ENCODE results near the gene RAPGEF2. TPM values are rescaled to one million over a fixed set of nuclear protein-coding genes. Genes with fewer than 3 reads are reported as not detected.
A peak's percentile ranks its signal among the peaks of the same experiment; 100 is the strongest.

RAPGEF2 gene
- total RNA-seq, 1 experiment from 2014 or later: 21.2 TPM

DNA sequence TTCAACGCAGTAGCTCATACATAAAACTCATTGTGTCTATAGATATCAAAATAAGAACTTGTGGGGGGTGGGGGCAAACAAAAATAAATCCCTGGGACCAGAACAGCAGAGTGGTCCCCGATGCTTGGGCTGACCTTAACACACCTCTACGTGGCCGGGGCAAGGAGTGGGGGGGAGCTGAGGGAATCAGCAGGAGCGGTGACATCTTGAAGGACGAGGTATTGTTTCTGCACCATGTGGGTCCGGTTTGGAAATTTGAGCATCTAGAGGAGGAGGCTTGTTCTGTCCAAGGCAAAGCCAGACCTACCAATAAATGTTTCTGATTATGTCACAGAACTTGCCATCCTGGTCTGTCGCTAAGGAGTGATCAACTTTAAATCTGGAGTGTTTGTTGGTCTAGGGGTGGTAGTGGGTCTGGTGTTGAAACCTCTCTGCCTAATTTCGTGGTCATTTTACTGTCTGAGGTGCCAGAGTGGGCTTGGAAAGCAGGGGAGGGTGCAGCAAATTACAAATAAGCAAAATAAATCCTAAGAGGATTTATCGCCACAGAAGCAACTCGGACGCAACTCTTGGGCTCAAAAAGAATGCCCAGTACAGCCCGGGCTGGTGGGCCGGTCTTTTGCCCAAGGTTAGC lies 774 bp upstream of the RAPGEF2 start:
- ChIA-PET POLR2A (ENCODE audit: unreplicated experiment) (interaction anchor here (0.5 kb wide), 1 partner anchor 92 kb away, joined by 3 read pairs; no protein-coding TSS in a partner anchor), CTCF (no interaction called here)
- Histone ChIP-seq H3K9me2 (replicated peaks; ENCODE audit: low read length) (no peaks in the 10 kb centered on the region), H3F3A (ENCODE audit: low read length, unreplicated experiment) (no peaks in the 10 kb centered on the region), H3K9me3 (ENCODE audit: low read length) (no peaks in the 10 kb centered on the region), H4K20me1 (ENCODE audit: low read length) (peaks cover 7% of the 10 kb centered on the region; the same call in 1 of the 2 replicates), H3K27me3 (ENCODE audit: low read length) (no peaks in the 10 kb centered on the region), H3K36me3 (ENCODE audit: low read depth, low read length) (no peaks in the 10 kb centered on the region), H3K9ac (ENCODE audit: low read length) (peak overlapping the region; percentile 71), H3K27ac (ENCODE audit: low read length) (no peak overlapping the region), H2AFZ (ENCODE audit: low read length) (peak overlapping the region; percentile 94), H3K4me3 (ENCODE audit: low read length) (peak overlapping the region; percentile 91), H3K4me2 (ENCODE audit: low read length) (peak overlapping the region; percentile 98), H3K4me1 (ENCODE audit: insufficient read depth, low read length) (peaks cover 26% of the 10 kb centered on the region), H3K79me2 (ENCODE audit: low read length) (peaks cover 32% of the 10 kb centered on the region)
- DNase-seq (no peak), ATAC-seq (no peak)
- BruUV-seq (replicated peaks): TSS peak; percentile 46
- intact Hi-C loops (cut with micrococcal nuclease): loop anchor here (2.0 kb wide), 1 partner anchor 245 kb away; no protein-coding TSS in a partner anchor
- TF ChIP-seq CTCF (conservative IDR thresholded peaks at IDR 0.05; ENCODE audit: low read depth, low read length): no peak
- TF ChIP-seq EZH2phosphoT487 (IDR thresholded peaks at IDR 0.05; ENCODE audit: borderline replicate concordance, low read length): no peak
- no peak for TF ChIP-seq EZH2 (IDR thresholded peaks at IDR 0.05; ENCODE audit: low read length, unreplicated experiment)

GRCh38 chr4:159103384-159103990 lies 608 bp downstream of the RAPGEF2 start:
- TF ChIP-seq EZH2 (IDR thresholded peaks at IDR 0.05; ENCODE audit: low read length, unreplicated experiment) (no peak), CTCF (conservative IDR thresholded peaks at IDR 0.05; ENCODE audit: low read depth, low read length) (no peak), EZH2phosphoT487 (IDR thresholded peaks at IDR 0.05; ENCODE audit: borderline replicate concordance, low read length) (no peak)
- Histone ChIP-seq H3K4me3 (ENCODE audit: low read length) (peak overlapping the region; percentile 91), H3K9ac (ENCODE audit: low read length) (peak overlapping the region; percentile 80), H3K27ac (ENCODE audit: low read length) (0 out of 2 replicates have a peak overlapping the region, but pooled peaks have one; percentile 10), H3F3A (ENCODE audit: low read length, unreplicated experiment) (no peaks in the 10 kb centered on the region), H3K9me3 (ENCODE audit: low read length) (no peaks in the 10 kb centered on the region), H2AFZ (ENCODE audit: low read length) (peak overlapping the region; percentile 76), H3K4me2 (ENCODE audit: low read length) (peak overlapping the region; percentile 78), H4K20me1 (ENCODE audit: low read length) (peaks cover 11% of the 10 kb centered on the region; the same call in 1 of the 2 replicates), H3K36me3 (ENCODE audit: low read depth, low read length) (no peaks in the 10 kb centered on the region), H3K79me2 (ENCODE audit: low read length) (peaks cover 45% of the 10 kb centered on the region), H3K27me3 (ENCODE audit: low read length) (no peaks in the 10 kb centered on the region), H3K9me2 (replicated peaks; ENCODE audit: low read length) (no peaks in the 10 kb centered on the region), H3K4me1 (ENCODE audit: insufficient read depth, low read length) (peaks cover 34% of the 10 kb centered on the region)
- ATAC-seq: peak; percentile 18
- peak; percentile 8 for DNase-seq
- ChIA-PET POLR2A (ENCODE audit: unreplicated experiment) (no interaction called here), CTCF (no interaction called here)
- intact Hi-C loops (cut with micrococcal nuclease): loop anchor here (2.0 kb wide), 1 partner anchor 247 kb away; no protein-coding TSS in a partner anchor
- no TSS peak for BruUV-seq (replicated peaks)
